ENCODE measurements around the gene ZNF148.
A peak's percentile ranks its signal among the peaks of the same experiment; 100 is the strongest.
"Not testable (repeated sequence)": the region's sequence is repeated elsewhere in the genome, so short reads cannot be mapped to it uniquely, and the experiment has no call there.

ZNF148 gene

GRCh38 chr3:125375950-125376679 is 990 bp upstream of the ZNF148 start:
- DNase-seq (ENCODE audit: low spot score), result no peak

GRCh38 chr3:125374501-125374995 is 577 bp downstream of the ZNF148 start:
- DNase-seq (ENCODE audit: low spot score), result peak; percentile 48

GRCh38 chr3:125367403-125368230 is 7.5 kb downstream of the ZNF148 start:
- DNase-seq (ENCODE audit: low spot score), result no peak

- DNase-seq (ENCODE audit: low spot score), result no peak
Measured at GRCh38 chr3:125366132-125366531, 9.0 kb downstream of the ZNF148 start.

- DNase-seq (ENCODE audit: low spot score), result no peak
Measured at GRCh38 chr3:125359700-125360099, 15.4 kb downstream of the ZNF148 start.

- no peak for DNase-seq (ENCODE audit: low spot score)
Measured at GRCh38 chr3:125358923-125359322, 16.2 kb downstream of the ZNF148 start.

GRCh38 chr3:125357837-125358236 is 17.3 kb downstream of the ZNF148 start:
- DNase-seq (ENCODE audit: low spot score), result no peak

- peak; percentile 72 for DNase-seq (ENCODE audit: low spot score)
Measured at GRCh38 chr3:125357032-125357658, 18.0 kb downstream of the ZNF148 start.

- DNase-seq (ENCODE audit: low spot score), result no peak
Measured at GRCh38 chr3:125356140-125357026, 18.7 kb downstream of the ZNF148 start.

GRCh38 chr3:125353659-125354058 is 21.5 kb downstream of the ZNF148 start:
- no peak for DNase-seq (ENCODE audit: low spot score)

- DNase-seq (ENCODE audit: low spot score), result no peak
Measured at GRCh38 chr3:125353128-125353527, 22.0 kb downstream of the ZNF148 start.

- no peak for DNase-seq (ENCODE audit: low spot score)
Measured at GRCh38 chr3:125351814-125352456, 23.2 kb downstream of the ZNF148 start.

GRCh38 chr3:125351152-125351551 is 24.0 kb downstream of the ZNF148 start:
- no peak for DNase-seq (ENCODE audit: low spot score)

GRCh38 chr3:125350597-125350996 is 24.5 kb downstream of the ZNF148 start:
- no peak for DNase-seq (ENCODE audit: low spot score)

GRCh38 chr3:125349556-125350165 is 25.5 kb downstream of the ZNF148 start:
- no peak for DNase-seq (ENCODE audit: low spot score)

- no peak for DNase-seq (ENCODE audit: low spot score)
Measured at GRCh38 chr3:125349055-125349454, 26.1 kb downstream of the ZNF148 start.

GRCh38 chr3:125343367-125343766 is 31.8 kb downstream of the ZNF148 start:
- not testable (repeated sequence) for DNase-seq (ENCODE audit: low spot score)

- no peak for DNase-seq (ENCODE audit: low spot score)
Measured at GRCh38 chr3:125340121-125340520, 35.0 kb downstream of the ZNF148 start.

- DNase-seq (ENCODE audit: low spot score), result no peak
Measured at GRCh38 chr3:125337506-125337905, 37.6 kb downstream of the ZNF148 start.

GRCh38 chr3:125334675-125335560 is 40.2 kb downstream of the ZNF148 start:
- DNase-seq (ENCODE audit: low spot score), result no peak

Measured in Ammon's horn (tissue), 1 donor.